Measurements from ENCODE around the gene C9orf57. TPM values are rescaled to one million over a fixed set of nuclear protein-coding genes. Genes with fewer than 3 reads are reported as not detected.

C9orf57 gene
- total and polyA plus RNA-seq, 2 of the 8 experiments (the other 6 are each of a cell fraction or from before 2014, with no cell fraction given): not detected

DNA sequence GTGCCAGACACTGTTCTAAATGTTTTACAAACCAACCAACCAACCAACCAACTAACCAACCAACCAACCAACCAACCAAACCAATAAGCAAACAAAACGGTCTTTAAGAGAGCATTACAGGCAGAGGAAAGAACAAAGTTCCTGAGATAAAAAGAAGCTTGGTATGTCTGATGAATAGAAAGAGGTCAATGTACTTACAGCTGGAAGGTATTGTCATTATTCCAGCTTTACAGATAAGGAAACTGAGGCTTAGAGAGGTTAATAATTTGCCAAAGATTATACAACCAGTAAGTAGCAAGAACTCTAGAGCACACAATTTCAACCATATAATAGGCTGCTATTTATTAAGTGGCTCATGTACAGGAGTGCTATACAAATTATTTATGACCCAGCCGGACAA is 29.6 kb downstream of the C9orf57 start:
- H2BK20ac ChIP-seq (ENCODE audit: low read length): no peak overlapping the region
- no peak overlapping the region for H2BK120ac ChIP-seq (replicated peaks; ENCODE audit: low read depth, low read length)
- H4K91ac ChIP-seq (replicated peaks; ENCODE audit: insufficient read length, low read length): no peak overlapping the region
- H2AFZ ChIP-seq (ENCODE audit: low read length): no peak overlapping the region
- no peak overlapping the region for H3K9ac ChIP-seq (replicated peaks in 1 of 4; ENCODE audit: extremely low read depth in 1 of 4, low read depth in 3 of 4, low read length in 3 of 4)
- H3K36me3 ChIP-seq (ENCODE audit: control insufficient read depth in 2 of 4, insufficient read depth in 4 of 4, low read length in 3 of 4): no peaks in the 10 kb centered on the region
- POLR2A ChIA-PET (ENCODE audit: partially characterized antibody): interaction anchor here (0.9 kb wide), 1 partner anchor 20 kb away, joined by 3 read pairs; no protein-coding TSS in a partner anchor
- H3K23ac ChIP-seq (ENCODE audit: insufficient read length): no peak overlapping the region
- no peak overlapping the region for H2AK5ac ChIP-seq (ENCODE audit: low read depth, low read length)
- CTCF ChIA-PET (ENCODE audit: partially characterized antibody): interaction anchor here (1.1 to 1.4 kb wide), 4 partner anchors 8 to 224 kb away, joined by 3 to 8 read pairs (median 6); no protein-coding TSS in a partner anchor
- no peaks in the 10 kb centered on the region for H3K27me3 ChIP-seq (replicated peaks in 1 of 4; ENCODE audit: control insufficient read depth in 3 of 4, extremely low read depth in 1 of 4, insufficient read depth in 3 of 4, low read length in 3 of 4)
- H3K56ac ChIP-seq (replicated peaks; ENCODE audit: insufficient read length, low read depth, low read length): no peak overlapping the region
- H3K4me3 ChIP-seq (ENCODE audit: extremely low read depth in 1 of 4, insufficient read depth in 2 of 4, low read depth in 3 of 4, low read length in 4 of 4): no peak overlapping the region
- H3K79me2 ChIP-seq (ENCODE audit: control insufficient read depth in 1 of 2, insufficient read depth in 2 of 2, low read length in 2 of 2): no peaks in the 10 kb centered on the region
- H3K4me1 ChIP-seq (replicated peaks in 1 of 4; ENCODE audit: control insufficient read depth in 3 of 4, insufficient read depth in 4 of 4, low read length in 3 of 4): peaks cover 0 to under 1% (median 0%) of the 10 kb centered on the region in 4 experiments; a peak in 1 of 7 replicates
- H2BK12ac ChIP-seq (ENCODE audit: low read depth, low read length): no peak overlapping the region
- FAIRE-seq (no peak), DNase-seq (ENCODE audit: low read depth in 1 of 2, low spot score in 2 of 2) (no peak)
- WGBS, 2 experiments (ENCODE audit: extremely low coverage in 1 of 2, insufficient coverage in 1 of 2, insufficient read length in 1 of 2, insufficient replicate concordance in 2 of 2, low coverage in 1 of 2, low lambda C conversion rate in 2 of 2, missing lambda C conversion rate in 1 of 2): 84% methylated on average over 2 of the region's 2 CpGs; no CpG with 5 or more reads in 1 of the 2 experiments
- H4K8ac ChIP-seq (ENCODE audit: extremely low read depth, insufficient read depth, low read length): no peak overlapping the region
- no peak overlapping the region for H3K14ac ChIP-seq (ENCODE audit: insufficient read length)
- H4K5ac ChIP-seq (ENCODE audit: insufficient read length, low read depth, low read length): no peak overlapping the region
- no peaks in the 10 kb centered on the region for H3K9me3 ChIP-seq (ENCODE audit: insufficient read depth in 2 of 2, low read depth in 1 of 2, low read length in 1 of 2)
- H3K27ac ChIP-seq (ENCODE audit: low read depth, low read length): no peak overlapping the region
- no peak overlapping the region for H3K4ac ChIP-seq (replicated peaks; ENCODE audit: insufficient read length, low read depth, low read length)
- no peaks in the 10 kb centered on the region; the same call in 1 of the 2 replicates for H3K79me1 ChIP-seq (ENCODE audit: low read depth, low read length)
- H4K20me1 ChIP-seq (replicated peaks in 1 of 2; ENCODE audit: control insufficient read depth in 1 of 2, insufficient read depth in 2 of 2, low read length in 2 of 2): no peaks in the 10 kb centered on the region
- H2BK5ac ChIP-seq (ENCODE audit: low read depth, low read length): no peak overlapping the region
- peaks cover 3% of the 10 kb centered on the region; the same call in 1 of the 2 replicates for H3K23me2 ChIP-seq (ENCODE audit: low read depth, low read length)
- H2BK15ac ChIP-seq (ENCODE audit: low read length): no peak overlapping the region
- no peak overlapping the region for H3K4me2 ChIP-seq (ENCODE audit: insufficient read depth in 1 of 2, low read depth in 2 of 2, low read length in 2 of 2)
- no peak overlapping the region for H3K18ac ChIP-seq (ENCODE audit: extremely low read depth, low read length)
- no peak for TF ChIP-seq RBBP5 (IDR thresholded peaks at IDR 0.05; ENCODE audit: borderline replicate concordance, low read depth, low read length)
- TF ChIP-seq, protein P1, sequence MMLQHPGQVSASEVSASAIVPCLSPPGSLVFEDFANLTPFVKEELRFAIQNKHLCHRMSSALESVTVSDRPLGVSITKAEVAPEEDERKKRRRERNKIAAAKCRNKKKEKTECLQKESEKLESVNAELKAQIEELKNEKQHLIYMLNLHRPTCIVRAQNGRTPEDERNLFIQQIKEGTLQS (IDR thresholded peaks at IDR 0.05; ENCODE audit: insufficient read depth, low read depth, low read length): no peak

All from H1 (cell line).